Lung (tissue), 12 donors: ENCODE data around the gene PARD3B. TPM values are rescaled to one million over a fixed set of nuclear protein-coding genes. Genes with fewer than 3 reads are reported as not detected.

Source experiments
- ATAC-seq: fragments of 200-7000 bp; cut with Tn5 transposase; one replicate; pipeline ENCODE4 v1.9.1; 2020; ENCODE audit warnings: moderate number of reproducible peaks; ENCODE audit not compliant: insufficient read depth, low FRiP score
- DNase-seq, 3 donors: peaks; one replicate each; pipeline ENCODE4 v3.0.0-alpha.2; 2013 to 2017
- H3K27ac ChIP-seq, 2 donors: one replicate each; pipeline ENCODE4 v1.5.1; 2013; ENCODE audit warnings: mild to moderate bottlenecking in 2 of 2, moderate library complexity in 2 of 2, control low read depth in 1 of 2, inconsistent platforms in 1 of 2, low read depth in 1 of 2, low read length in 1 of 2
- H3K27me3 ChIP-seq, 3 donors: one replicate each; pipeline ENCODE4 v1.5.1; 2013; ENCODE audit warnings: low read length in 2 of 3; ENCODE audit not compliant: control insufficient read depth in 3 of 3, insufficient read depth in 3 of 3
- H3K36me3 ChIP-seq, 4 donors: one replicate each; pipeline ENCODE4 v1.5.1; 2013; ENCODE audit warnings: low read length in 4 of 4, mild to moderate bottlenecking in 1 of 4, moderate library complexity in 1 of 4; ENCODE audit not compliant: control insufficient read depth in 4 of 4, insufficient read depth in 4 of 4
- H3K4me1 ChIP-seq, 5 donors: one replicate each; pipeline ENCODE4 v1.5.1; 2013; ENCODE audit warnings: low read length in 5 of 5, mild to moderate bottlenecking in 2 of 5, moderate library complexity in 1 of 5; ENCODE audit not compliant: control insufficient read depth in 5 of 5, insufficient read depth in 5 of 5
- H3K4me3 ChIP-seq: one replicate; pipeline ENCODE4 v1.5.1; 2013; ENCODE audit warnings: mild to moderate bottlenecking, control low read depth, moderate library complexity
- H3K9ac ChIP-seq, 2 donors: one replicate each; pipeline ENCODE4 v1.5.1; 2013; ENCODE audit warnings: low read length in 2 of 2, control low read depth in 1 of 2; ENCODE audit not compliant: insufficient read depth in 1 of 2
- H3K9me3 ChIP-seq, 4 donors: one replicate each; pipeline ENCODE4 v1.5.1; 2013; ENCODE audit warnings: low read length in 3 of 4, mild to moderate bottlenecking in 1 of 4, moderate library complexity in 1 of 4; ENCODE audit not compliant: control insufficient read depth in 4 of 4, insufficient read depth in 3 of 4
- CTCF ChIP-seq: IDR thresholded peaks from 2 replicates; pipeline ENCODE4 v1.5.1; 2012; ENCODE audit warnings: mild to moderate bottlenecking; ENCODE audit errors: control extremely low read depth, extremely low read depth
- WGBS, 2 donors: extraction: QIAGEN DNeasy Blood & Tissue Kit; methylation state at CpG; one replicate each; pipeline ENCODE4 v1.1.7; 2013; 5-methylcytosine and 5-hydroxymethylcytosine counted together
- polyA plus RNA-seq, 2 donors: library from polyadenylated mRNA; stranded (reverse); fragments of 200-250 nt; gene quantifications; one replicate each; pipeline ENCODE4 v1.2.1, GENCODE V29; 2013
- total RNA-seq, 2 donors: library from RNA; depleted of rRNA in 1 of 2; stranded (reverse); fragments of >200 nt in 1 of 2; gene quantifications; one replicate each; pipeline ENCODE4 v1.2.1, GENCODE V29; 2014 to 2021
- donor health status: control.
- donor health status: control.
- donor health status: Bipolar disorder and iron deficiency.
- donor health status: healthy.
- donor health status: DM: yes; HTN: yes; CAD: no.

PARD3B gene
- total and polyA plus RNA-seq, 4 donors = 2.4 to 38.7 (median 17.1) TPM

- ATAC-seq (no peak), DNase-seq (no peak)
- Histone ChIP-seq H3K9ac (no peak overlapping the region), H3K27me3 (no peaks in the 10 kb centered on the region), H3K36me3 (no peaks in the 10 kb centered on the region), H3K9me3 (no peaks in the 10 kb centered on the region), H3K27ac (no peak overlapping the region), H3K4me3 (no peak overlapping the region), H3K4me1 (peaks cover 0 to 4% (median 0%) of the 10 kb centered on the region in 5 donors)
- 95 to 96% methylated on average over 4 of the region's 4 CpGs for WGBS, 2 donors
- TF ChIP-seq CTCF = no peak
Measured at GRCh38 chr2:205509655-205510054, 964.4 kb downstream of the PARD3B start.

GRCh38 chr2:205510345-205510744, 965.1 kb downstream of the PARD3B start:
- DNase-seq (no peak), ATAC-seq (no peak)
- Histone ChIP-seq H3K9ac (no peak overlapping the region), H3K27ac (no peak overlapping the region), H3K36me3 (no peaks in the 10 kb centered on the region), H3K4me1 (peaks cover 0 to 4% (median 0%) of the 10 kb centered on the region in 5 donors), H3K4me3 (no peak overlapping the region), H3K27me3 (no peaks in the 10 kb centered on the region), H3K9me3 (no peaks in the 10 kb centered on the region)
- WGBS, 2 donors = 89 to 95% methylated on average over 2 of the region's 2 CpGs
- TF ChIP-seq CTCF = no peak

- H3K4me1 ChIP-seq = peaks cover 0 to 4% (median 0%) of the 10 kb centered on the region in 5 donors
- 21 to 44% methylated on average over 2 of the region's 2 CpGs for WGBS, 2 donors
- no peaks in the 10 kb centered on the region for H3K27me3 ChIP-seq
- no peak overlapping the region for H3K27ac ChIP-seq
- no peak for DNase-seq
- no peak overlapping the region for H3K4me3 ChIP-seq
- no peaks in the 10 kb centered on the region for H3K9me3 ChIP-seq
- H3K9ac ChIP-seq = no peak overlapping the region
- TF ChIP-seq CTCF = no peak
- no peaks in the 10 kb centered on the region for H3K36me3 ChIP-seq
- no peak for ATAC-seq
Measured at GRCh38 chr2:205511221-205511620, 965.9 kb downstream of the PARD3B start.

- Histone ChIP-seq H3K27me3 (no peaks in the 10 kb centered on the region), H3K36me3 (no peaks in the 10 kb centered on the region), H3K4me3 (no peak overlapping the region), H3K4me1 (peaks cover 0 to 4% (median 0%) of the 10 kb centered on the region in 5 donors), H3K9me3 (no peaks in the 10 kb centered on the region), H3K9ac (no peak overlapping the region), H3K27ac (no peak overlapping the region)
- WGBS, 2 donors = 91 to 95% methylated on average over 3 of the region's 3 CpGs
- ATAC-seq (no peak), DNase-seq (no peak)
- no peak for TF ChIP-seq CTCF
Measured at GRCh38 chr2:205511641-205512040, 966.4 kb downstream of the PARD3B start.
